ENCODE results near the gene MAGI2.

The MAGI2 gene

GRCh38 chr7:78198756-78199155 is 1254.7 kb downstream of the MAGI2 start:
- no peak for DNase-seq

GRCh38 chr7:78197447-78197846 is 1256.0 kb downstream of the MAGI2 start:
- no peak for DNase-seq

GRCh38 chr7:78195281-78195680 is 1258.2 kb downstream of the MAGI2 start:
- DNase-seq, result no peak

GRCh38 chr7:78194611-78195010 is 1258.9 kb downstream of the MAGI2 start:
- no peak for DNase-seq

GRCh38 chr7:78191475-78192079 is 1261.9 kb downstream of the MAGI2 start:
- no peak for DNase-seq

- no peak for DNase-seq
Measured at GRCh38 chr7:78189762-78190161, 1263.7 kb downstream of the MAGI2 start.

GRCh38 chr7:78185149-78185745 is 1268.2 kb downstream of the MAGI2 start:
- DNase-seq, result no peak

- DNase-seq, result no peak
Measured at GRCh38 chr7:78184299-78184698, 1269.2 kb downstream of the MAGI2 start.

- DNase-seq, result no peak
Measured at GRCh38 chr7:78179827-78180477, 1273.5 kb downstream of the MAGI2 start.

- no peak for DNase-seq
Measured at GRCh38 chr7:78179211-78179610, 1274.3 kb downstream of the MAGI2 start.

- DNase-seq, result no peak
Measured at GRCh38 chr7:78178319-78178718, 1275.1 kb downstream of the MAGI2 start.

GRCh38 chr7:78176171-78176570 is 1277.3 kb downstream of the MAGI2 start:
- DNase-seq, result no peak

- no peak for DNase-seq
Measured at GRCh38 chr7:78175330-78176100, 1278.0 kb downstream of the MAGI2 start.

GRCh38 chr7:78173666-78174065 is 1279.8 kb downstream of the MAGI2 start:
- DNase-seq, result no peak

- no peak for DNase-seq
Measured at GRCh38 chr7:78172933-78173591, 1280.4 kb downstream of the MAGI2 start.

- DNase-seq, result no peak
Measured at GRCh38 chr7:78172267-78172757, 1281.2 kb downstream of the MAGI2 start.

- DNase-seq, result no peak
Measured at GRCh38 chr7:78171398-78171797, 1282.1 kb downstream of the MAGI2 start.

- DNase-seq, result no peak
Measured at GRCh38 chr7:78170815-78171214, 1282.7 kb downstream of the MAGI2 start.

- DNase-seq, result no peak
Measured at GRCh38 chr7:78169992-78170391, 1283.5 kb downstream of the MAGI2 start.

- DNase-seq, result no peak
Measured at GRCh38 chr7:78168865-78169264, 1284.6 kb downstream of the MAGI2 start.

GRCh38 chr7:78167860-78168259 is 1285.6 kb downstream of the MAGI2 start:
- no peak for DNase-seq

GRCh38 chr7:78165854-78166253 is 1287.6 kb downstream of the MAGI2 start:
- no peak for DNase-seq

- no peak for DNase-seq
Measured at GRCh38 chr7:78165454-78165853, 1288.0 kb downstream of the MAGI2 start.
